Smooth muscle cell (in vitro differentiated cells): ENCODE data around the gene MYL11. TPM values are rescaled to one million over a fixed set of nuclear protein-coding genes. Genes with fewer than 3 reads are reported as not detected.
"Not testable (repeated sequence)": the region's sequence is repeated elsewhere in the genome, so short reads cannot be mapped to it uniquely, and the experiment has no call there.

Experiments
- DNase-seq: peaks from one replicate; lab custom pipeline; 2025; ENCODE audit not compliant: unreplicated experiment; lab: John Stamatoyannopoulos, UW
- H2AFZ ChIP-seq: fragments of 200-600 bp; sonication (generic); 2 replicates; pipeline ENCODE4 v1.6.0; 2016; ENCODE audit warnings: antibody characterized with exemption, low read depth, mild to moderate bottlenecking
- H3F3A ChIP-seq: fragments of 200-600 bp; sonication (generic); 2 replicates; pipeline ENCODE4 v1.6.0; 2017; ENCODE audit warnings: antibody characterized with exemption, low read depth
- H3K27ac ChIP-seq: fragments of 200-600 bp; sonication (generic); 2 replicates; pipeline ENCODE4 v1.5.1; 2016; ENCODE audit warnings: low read depth, mild to moderate bottlenecking
- H3K27me3 ChIP-seq: fragments of 200-600 bp; sonication (generic); 2 replicates; pipeline ENCODE4 v1.6.1; 2016; ENCODE audit warnings: low read depth, mild to moderate bottlenecking
- H3K36me3 ChIP-seq: fragments of 200-600 bp; sonication (generic); 2 replicates; pipeline ENCODE4 v1.5.1; 2016; ENCODE audit warnings: low read depth
- H3K4me1 ChIP-seq: fragments of 200-600 bp; sonication (generic); 2 replicates; pipeline ENCODE4 v1.5.1; 2016; ENCODE audit warnings: low read depth
- H3K4me2 ChIP-seq: fragments of 200-600 bp; sonication (generic); 2 replicates; pipeline ENCODE4 v1.6.0; 2016; ENCODE audit warnings: mild to moderate bottlenecking
- H3K4me3 ChIP-seq: fragments of 200-600 bp; sonication (generic); 2 replicates; pipeline ENCODE4 v1.5.1; 2016; ENCODE audit warnings: mild to moderate bottlenecking
- H3K79me2 ChIP-seq: fragments of 200-600 bp; sonication (generic); 2 replicates; pipeline ENCODE4 v1.6.0; 2016; ENCODE audit warnings: low read depth, mild to moderate bottlenecking
- H3K9ac ChIP-seq: fragments of 200-600 bp; sonication (generic); 2 replicates; pipeline ENCODE4 v1.6.0; 2016; ENCODE audit warnings: low read depth
- H3K9me3 ChIP-seq: fragments of 200-600 bp; sonication (generic); replicated peaks from 2 replicates; pipeline ENCODE4 v1.5.1; 2016; ENCODE audit warnings: low read depth
- H4K20me1 ChIP-seq: fragments of 200-600 bp; sonication (generic); 2 replicates; pipeline ENCODE4 v1.6.0; 2016; ENCODE audit warnings: low read depth
- WGBS: methylation state at CpG from one replicate; pipeline ENCODE4 v1.1.7; 2016; ENCODE audit warnings: low lambda C conversion rate; 5-methylcytosine and 5-hydroxymethylcytosine counted together
- polyA plus RNA-seq: library from polyadenylated mRNA; unstranded; fragments of >200 nt; fragmentation: Nextera tagmentation; extraction: Ambion mirVana; gene quantifications from 2 replicates; pipeline ENCODE4 v1.2.1, GENCODE V29; 2016
- total RNA-seq: library from RNA; depleted of rRNA; stranded (reverse); fragments of >200 nt; gene quantifications from 2 replicates; pipeline ENCODE4 v1.2.3, GENCODE V29; 2014
- TF ChIP-seq, protein P1 (sequence below): fragments of 200-600 bp; sonication (generic); IDR thresholded peaks from 2 replicates; pipeline ENCODE4 v1.5.1; 2017; ENCODE audit warnings: borderline replicate concordance, mild to moderate bottlenecking, antibody characterized with exemption; ENCODE audit not compliant: insufficient read depth, poor library complexity, severe bottlenecking

Gene MYL11, protein sequence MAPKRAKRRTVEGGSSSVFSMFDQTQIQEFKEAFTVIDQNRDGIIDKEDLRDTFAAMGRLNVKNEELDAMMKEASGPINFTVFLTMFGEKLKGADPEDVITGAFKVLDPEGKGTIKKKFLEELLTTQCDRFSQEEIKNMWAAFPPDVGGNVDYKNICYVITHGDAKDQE
- not detected in 2 replicates for total RNA-seq
- polyA plus RNA-seq = 3.6 and 8.2 TPM in 2 replicates

- no peak within 1 kb of the TSS for H3K27ac ChIP-seq
- H3K36me3 ChIP-seq = no peaks in the 10 kb centered on the region
- H3K79me2 ChIP-seq = peaks cover 3% of the 10 kb centered on the region
- H3K4me3 ChIP-seq = no peak within 1 kb of the TSS
- no peak for DNase-seq
- no peak within 1 kb of the TSS for H3K4me2 ChIP-seq
- no peaks in the 10 kb centered on the region for H3K27me3 ChIP-seq
- H2AFZ ChIP-seq = no peak within 1 kb of the TSS
- TF ChIP-seq, protein P1, sequence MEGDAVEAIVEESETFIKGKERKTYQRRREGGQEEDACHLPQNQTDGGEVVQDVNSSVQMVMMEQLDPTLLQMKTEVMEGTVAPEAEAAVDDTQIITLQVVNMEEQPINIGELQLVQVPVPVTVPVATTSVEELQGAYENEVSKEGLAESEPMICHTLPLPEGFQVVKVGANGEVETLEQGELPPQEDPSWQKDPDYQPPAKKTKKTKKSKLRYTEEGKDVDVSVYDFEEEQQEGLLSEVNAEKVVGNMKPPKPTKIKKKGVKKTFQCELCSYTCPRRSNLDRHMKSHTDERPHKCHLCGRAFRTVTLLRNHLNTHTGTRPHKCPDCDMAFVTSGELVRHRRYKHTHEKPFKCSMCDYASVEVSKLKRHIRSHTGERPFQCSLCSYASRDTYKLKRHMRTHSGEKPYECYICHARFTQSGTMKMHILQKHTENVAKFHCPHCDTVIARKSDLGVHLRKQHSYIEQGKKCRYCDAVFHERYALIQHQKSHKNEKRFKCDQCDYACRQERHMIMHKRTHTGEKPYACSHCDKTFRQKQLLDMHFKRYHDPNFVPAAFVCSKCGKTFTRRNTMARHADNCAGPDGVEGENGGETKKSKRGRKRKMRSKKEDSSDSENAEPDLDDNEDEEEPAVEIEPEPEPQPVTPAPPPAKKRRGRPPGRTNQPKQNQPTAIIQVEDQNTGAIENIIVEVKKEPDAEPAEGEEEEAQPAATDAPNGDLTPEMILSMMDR = no peak
- 89% methylated on average over 6 of the region's 6 CpGs for WGBS
- no peaks in the 10 kb centered on the region for H3K9me3 ChIP-seq
- H4K20me1 ChIP-seq = peaks cover 8% of the 10 kb centered on the region
- no peak within 1 kb of the TSS for H3K9ac ChIP-seq
- H3K4me1 ChIP-seq = peaks cover 14% of the 10 kb centered on the region
- no peaks in the 10 kb centered on the region for H3F3A ChIP-seq
Measured at GRCh38 chr16:30374538-30374937, at the start of gene MYL11. TSS of gene MYL11 (plus strand) at chr16:30374802. CDS start at chr16:30374858, 56 bp downstream.

GRCh38 chr16:30334473-30334989, 40.1 kb upstream of the MYL11 start:
- peak; percentile 23 for DNase-seq
- H3K4me2 ChIP-seq = peak overlapping the region; percentile 91

DNA sequence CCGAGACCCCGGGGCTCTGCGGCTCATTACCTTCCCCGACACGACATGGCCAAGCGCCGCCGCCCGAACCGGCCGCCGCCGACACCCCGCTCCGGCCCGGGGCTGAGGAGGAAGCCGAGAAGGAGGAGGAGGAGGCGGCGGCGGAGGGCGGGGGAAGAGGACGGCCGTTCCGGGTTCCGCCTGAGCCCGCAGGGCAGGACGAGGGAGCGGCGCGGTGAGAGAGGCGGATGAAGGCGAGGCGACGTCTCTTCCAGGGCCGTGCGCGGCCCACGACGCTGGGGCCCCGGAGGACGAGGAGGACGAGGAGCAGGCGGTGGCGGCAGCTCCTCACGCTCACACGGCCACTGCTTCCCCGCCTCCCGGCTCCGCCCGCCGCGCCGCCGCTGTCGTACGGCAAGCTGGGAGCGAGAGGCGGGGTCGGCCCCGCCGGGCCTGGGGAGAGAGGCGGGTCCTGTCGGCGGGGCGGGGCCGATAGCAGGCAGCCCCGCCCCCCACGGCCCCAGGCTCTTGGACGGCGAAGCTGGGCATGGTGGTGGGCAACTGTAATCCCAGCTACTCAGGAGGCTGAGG, 39.5 kb upstream of the MYL11 start:
- peak overlapping the region; percentile 91 for H3K9ac ChIP-seq
- not testable (repeated sequence) for H3K36me3 ChIP-seq, H3K27me3 ChIP-seq, H3K4me1 ChIP-seq, H3K9me3 ChIP-seq, H3F3A ChIP-seq
- peak overlapping the region; percentile 93 for H3K27ac ChIP-seq
- H3K4me3 ChIP-seq = peak overlapping the region; percentile 87
- H2AFZ ChIP-seq = peak overlapping the region; percentile 82
- H3K4me2 ChIP-seq = peak overlapping the region; percentile 91
- peaks cover 27% of the 10 kb centered on the region for H4K20me1 ChIP-seq
- DNase-seq = peak; percentile 51
- 5% methylated on average over 30 of the region's 70 CpGs for WGBS
- H3K79me2 ChIP-seq = peaks cover 33% of the 10 kb centered on the region

More at GRCh38 chr16:30334473-30334989, 40.1 kb upstream of the MYL11 start:
- Histone ChIP-seq H3K9ac (peak overlapping the region; percentile 91), H2AFZ (peak overlapping the region; percentile 82), H3K4me3 (peak overlapping the region; percentile 87), H3K27ac (peak overlapping the region; percentile 93), H4K20me1 (peaks cover 31% of the 10 kb centered on the region), H3K79me2 (peaks cover 39% of the 10 kb centered on the region)
- H3K27me3 ChIP-seq, H3K4me1 ChIP-seq, H3K36me3 ChIP-seq, H3F3A ChIP-seq, H3K9me3 ChIP-seq: not testable (repeated sequence)
- 1% methylated on average over 28 of the region's 33 CpGs for WGBS

DNA sequence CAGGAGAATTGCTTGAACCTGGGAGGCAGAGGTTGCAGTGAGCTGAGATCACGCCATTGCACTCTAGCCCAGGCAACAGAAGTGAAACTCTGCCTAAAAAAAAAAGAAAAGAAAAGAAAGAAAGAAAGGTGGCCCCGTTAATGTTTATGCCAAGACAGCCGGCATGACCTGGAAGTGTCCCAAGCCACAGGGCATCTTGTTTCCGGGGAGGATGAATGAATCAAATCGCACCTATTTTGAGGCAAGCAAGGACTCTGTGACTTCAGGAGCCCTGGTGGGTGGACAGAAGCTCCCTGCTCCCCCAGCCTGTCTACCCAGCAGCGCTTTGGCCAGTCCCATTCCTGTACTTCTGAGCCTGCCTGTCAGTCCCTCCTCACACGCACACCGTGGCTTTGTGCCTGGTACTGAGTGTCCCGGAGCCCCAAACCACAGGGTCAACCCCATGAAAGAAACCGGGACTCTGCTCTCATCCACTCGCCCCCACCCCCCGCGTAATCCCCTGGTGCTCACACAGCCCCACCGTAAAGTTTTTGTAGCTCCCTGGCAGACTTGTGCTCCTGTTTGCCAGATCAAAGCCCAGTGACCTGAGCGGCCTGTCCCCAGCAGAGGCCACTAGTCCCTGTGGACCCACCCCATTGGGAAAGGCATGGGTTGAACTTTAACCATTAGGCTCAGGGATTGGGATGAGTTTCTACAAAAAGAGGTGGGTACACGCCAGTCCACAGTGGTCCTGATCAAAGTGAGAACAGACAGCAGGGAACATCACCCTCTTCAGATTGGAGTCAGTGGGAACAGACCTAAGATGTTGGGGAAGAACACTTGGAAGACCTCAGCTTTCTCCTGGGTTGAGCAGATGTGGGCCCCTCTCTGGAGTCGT, 38.8 kb upstream of the MYL11 start:
- Histone ChIP-seq H3K36me3 (no peaks in the 10 kb centered on the region), H3K79me2 (peaks cover 26% of the 10 kb centered on the region), H3K4me3 (peak overlapping the region; percentile 87), H3K9me3 (no peaks in the 10 kb centered on the region), H2AFZ (peak overlapping the region; percentile 69), H3K4me2 (peak overlapping the region; percentile 91), H3K27ac (peak overlapping the region; percentile 93), H3K9ac (no peak overlapping the region), H3K4me1 (peaks cover 6% of the 10 kb centered on the region), H4K20me1 (peaks cover 20% of the 10 kb centered on the region), H3F3A (no peaks in the 10 kb centered on the region), H3K27me3 (no peaks in the 10 kb centered on the region)
- TF ChIP-seq, protein P1 = no peak
- 68% methylated on average over 17 of the region's 17 CpGs for WGBS
- no peak for DNase-seq

- DNase-seq, H3K79me2 ChIP-seq, H2AFZ ChIP-seq, H3K9me3 ChIP-seq, H3K9ac ChIP-seq, H4K20me1 ChIP-seq, H3K27ac ChIP-seq, H3K27me3 ChIP-seq, H3K4me3 ChIP-seq, H3K4me2 ChIP-seq, H3K36me3 ChIP-seq, H3F3A ChIP-seq, H3K4me1 ChIP-seq: not testable (repeated sequence)
- 93% methylated on average over 10 of the region's 10 CpGs for WGBS
Measured at GRCh38 chr16:30337964-30338357, 36.6 kb upstream of the MYL11 start.

- not testable (repeated sequence) for H3K4me3 ChIP-seq, H4K20me1 ChIP-seq, H3K9me3 ChIP-seq, H3K27me3 ChIP-seq, H3F3A ChIP-seq, H3K79me2 ChIP-seq, H3K27ac ChIP-seq, H3K9ac ChIP-seq, H3K4me1 ChIP-seq, H3K36me3 ChIP-seq, DNase-seq, H2AFZ ChIP-seq, H3K4me2 ChIP-seq
- WGBS = 95% methylated on average over 5 of the region's 5 CpGs
Measured at GRCh38 chr16:30338715-30339114, 35.9 kb upstream of the MYL11 start.
